ENCODE results near the gene ADGRD1.

The ADGRD1 gene

DNA sequence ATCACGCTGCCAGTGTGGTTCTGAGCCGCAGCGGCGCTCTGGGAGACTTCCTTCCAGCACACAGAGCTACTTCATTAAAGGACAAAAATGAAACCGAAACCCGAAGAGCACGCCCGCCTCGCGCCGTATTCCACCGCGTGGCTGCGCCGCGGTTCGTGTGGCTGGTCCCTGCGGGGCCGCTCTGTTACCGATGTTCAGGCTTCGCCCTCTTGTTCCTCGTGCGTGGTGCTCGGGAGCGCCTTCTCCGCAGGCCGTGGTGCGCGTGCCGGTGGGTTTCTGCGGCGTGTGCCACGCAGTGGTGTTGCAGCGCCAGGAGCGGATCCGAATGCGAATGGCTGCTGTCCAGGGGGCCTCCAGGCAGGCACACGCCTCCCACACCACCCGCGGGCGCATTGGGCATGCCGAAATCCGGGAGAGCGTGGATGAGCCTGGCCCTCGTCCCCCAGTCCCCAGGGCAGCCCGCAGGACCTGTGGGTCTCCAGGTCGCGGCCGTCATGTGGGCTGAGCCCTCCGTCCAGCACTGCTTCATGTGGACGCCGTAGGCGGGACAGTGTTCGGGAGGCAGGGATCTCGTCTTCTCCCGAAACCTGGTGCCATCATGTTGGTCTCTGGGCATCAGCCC, 91.2 kb downstream of the ADGRD1 start:
- DNase-seq: no peak

DNA sequence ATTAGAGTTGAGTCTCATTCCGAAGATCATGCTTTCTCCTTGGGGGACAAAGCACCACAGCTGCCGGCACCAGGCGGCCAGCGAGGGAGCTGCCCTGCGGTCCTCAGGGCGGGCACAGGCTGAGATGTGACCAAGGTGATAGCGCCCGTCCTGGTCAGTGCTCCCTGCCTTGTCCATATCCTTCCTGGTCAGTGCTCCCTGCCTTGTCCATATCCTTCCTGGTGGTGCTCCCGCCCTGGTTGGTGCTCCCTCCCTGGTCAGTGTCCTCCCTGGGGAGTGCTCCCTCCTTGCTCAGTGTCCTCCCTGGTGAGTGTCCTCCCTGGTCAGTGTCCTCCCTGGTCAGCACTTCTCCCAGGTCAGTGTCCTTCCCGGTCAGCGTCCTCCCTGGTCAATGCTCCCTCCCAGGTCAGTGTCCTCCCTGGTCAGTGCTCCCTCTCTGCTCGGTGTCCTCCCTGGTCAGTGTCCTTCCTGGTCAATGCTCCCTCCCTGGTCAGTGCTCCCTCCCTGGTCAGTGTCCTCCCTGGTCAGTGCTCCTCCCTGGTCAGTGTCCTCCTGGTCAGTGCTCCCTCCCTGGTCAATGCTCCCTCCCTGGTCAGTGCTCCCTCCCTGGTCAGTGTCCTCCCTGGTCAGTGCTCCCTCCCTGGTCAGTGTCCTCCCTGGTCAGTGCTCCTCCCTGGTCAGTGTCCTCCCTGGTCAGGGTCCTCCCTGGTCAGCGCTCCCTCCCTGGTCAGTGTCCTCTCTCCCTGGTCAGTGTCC, 92.2 kb downstream of the ADGRD1 start:
- DNase-seq: no peak

DNA sequence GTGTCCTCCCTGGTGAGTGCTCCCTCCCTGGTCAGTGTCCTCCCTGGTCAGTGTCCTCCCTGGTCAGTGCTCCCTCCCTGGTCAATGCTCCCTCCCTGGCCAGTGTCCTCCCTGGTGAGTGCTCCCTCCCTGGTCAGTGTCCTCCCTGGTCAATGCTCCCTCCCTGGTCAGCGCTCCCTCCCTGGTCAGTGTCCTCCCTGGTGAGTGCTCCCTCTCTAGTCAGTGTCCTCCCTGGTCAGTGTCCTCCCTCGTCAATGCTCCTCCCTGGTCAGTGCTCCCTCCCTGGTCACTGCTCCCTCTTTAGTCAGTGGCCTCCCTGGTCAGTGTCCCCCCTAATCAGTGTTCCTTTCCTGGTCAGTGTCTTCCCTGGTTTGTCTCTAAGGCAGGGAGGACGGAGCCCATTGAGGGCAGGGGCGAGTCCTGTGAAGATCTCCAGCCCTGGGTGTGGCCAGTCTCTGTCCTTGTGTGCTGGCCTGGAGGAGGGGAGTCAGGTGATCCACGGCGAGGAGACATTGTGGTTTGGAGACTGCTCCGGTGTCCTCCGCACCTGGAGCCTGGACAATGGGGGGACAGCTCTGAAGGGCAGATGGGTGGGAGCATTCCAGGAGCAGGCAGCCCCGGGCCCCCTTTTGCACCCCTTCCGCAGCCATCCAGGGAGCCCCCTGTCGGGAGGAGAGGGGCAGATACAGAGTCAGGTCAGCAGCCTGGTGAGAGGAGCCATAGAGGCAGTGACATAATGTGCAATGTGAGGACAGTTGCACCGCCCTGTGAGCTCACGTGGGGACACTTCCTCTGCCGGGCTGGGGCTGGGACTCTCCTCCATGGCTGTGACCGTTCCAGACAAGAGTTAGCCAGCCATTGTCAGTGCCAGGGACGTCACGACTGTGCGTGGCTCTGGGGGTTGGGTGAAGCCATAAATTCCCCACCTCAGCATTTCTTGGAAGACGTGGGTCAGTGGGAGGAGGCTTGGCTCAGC, 93.4 kb downstream of the ADGRD1 start:
- no peak for DNase-seq

DNA sequence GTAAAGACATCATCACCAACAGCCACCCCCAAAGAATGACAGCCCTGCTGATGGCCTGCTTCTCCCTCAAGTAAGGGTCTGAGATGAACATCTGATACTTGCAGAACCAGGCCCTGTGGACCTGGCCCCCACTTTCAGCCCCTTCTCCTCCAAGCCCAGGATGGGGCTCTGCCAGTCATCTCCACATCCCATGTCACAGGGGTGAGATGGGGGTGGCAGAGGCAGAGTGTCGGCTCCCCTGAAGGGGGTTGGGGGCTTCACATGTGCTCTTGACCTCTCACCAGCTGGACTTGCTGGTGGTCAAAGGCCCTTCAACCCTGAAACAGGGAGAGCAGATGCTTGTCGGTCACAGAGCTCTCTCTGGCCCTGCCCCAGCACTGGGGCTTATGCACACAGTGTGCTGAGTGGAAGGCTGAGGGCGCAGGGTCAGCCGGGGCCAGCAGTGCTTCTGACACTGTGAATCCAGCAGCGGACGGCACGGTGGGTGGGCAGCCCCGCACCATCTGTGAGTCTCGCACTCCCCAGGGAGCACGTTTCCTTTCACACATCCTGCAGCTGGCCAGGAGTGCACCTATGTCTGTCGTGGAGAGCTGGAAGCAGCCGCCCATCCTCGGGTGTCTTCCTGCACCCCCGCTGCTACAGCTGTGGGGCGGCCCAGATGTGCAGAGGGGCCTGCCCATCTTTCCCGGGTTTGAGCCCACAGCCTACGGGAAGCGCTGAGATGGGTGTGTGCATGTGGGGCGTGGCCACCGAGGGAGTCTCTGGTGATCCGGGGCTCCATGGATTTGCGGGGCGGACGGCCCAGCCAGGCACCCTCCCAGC, 94.3 kb downstream of the ADGRD1 start:
- DNase-seq: no peak

DNA sequence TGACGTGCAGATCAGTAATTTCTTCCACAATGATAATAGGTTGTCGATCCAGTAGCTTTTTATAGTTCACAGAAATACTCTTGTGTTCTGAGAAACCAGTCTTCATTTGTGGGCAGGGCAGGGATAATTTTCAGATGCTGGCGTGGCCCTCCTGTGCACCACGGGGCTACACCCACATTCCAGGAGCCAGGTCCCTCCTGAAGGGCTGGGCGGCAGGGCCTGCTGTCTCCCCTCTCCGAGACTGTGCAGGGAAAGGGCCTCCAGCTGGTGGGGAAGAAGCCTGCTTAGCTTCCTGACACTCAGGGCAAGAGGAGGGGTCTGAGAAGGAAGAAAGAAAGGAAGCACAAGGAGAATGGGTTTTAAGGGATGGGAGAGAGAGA, 94.9 kb downstream of the ADGRD1 start:
- no peak for DNase-seq

DNA sequence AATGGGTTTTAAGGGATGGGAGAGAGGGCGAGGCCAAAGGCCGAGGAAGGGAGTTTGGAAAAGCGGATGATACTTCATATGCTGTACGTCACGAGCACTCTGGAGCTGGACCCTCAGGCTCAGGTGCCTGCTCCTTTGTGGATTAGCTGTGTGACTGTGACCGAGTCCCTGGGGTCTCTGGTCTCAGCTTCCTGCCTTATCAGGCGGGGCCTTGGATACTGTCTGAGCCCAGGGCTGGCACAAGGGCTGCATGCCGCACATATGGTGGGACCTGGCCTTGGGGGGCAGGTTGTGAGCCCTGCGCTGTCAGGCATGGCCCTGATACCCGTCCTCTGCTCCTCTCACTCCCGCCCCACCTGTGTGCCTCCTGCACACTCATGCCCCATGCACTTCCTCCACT, 95.3 kb downstream of the ADGRD1 start:
- DNase-seq: no peak

DNA sequence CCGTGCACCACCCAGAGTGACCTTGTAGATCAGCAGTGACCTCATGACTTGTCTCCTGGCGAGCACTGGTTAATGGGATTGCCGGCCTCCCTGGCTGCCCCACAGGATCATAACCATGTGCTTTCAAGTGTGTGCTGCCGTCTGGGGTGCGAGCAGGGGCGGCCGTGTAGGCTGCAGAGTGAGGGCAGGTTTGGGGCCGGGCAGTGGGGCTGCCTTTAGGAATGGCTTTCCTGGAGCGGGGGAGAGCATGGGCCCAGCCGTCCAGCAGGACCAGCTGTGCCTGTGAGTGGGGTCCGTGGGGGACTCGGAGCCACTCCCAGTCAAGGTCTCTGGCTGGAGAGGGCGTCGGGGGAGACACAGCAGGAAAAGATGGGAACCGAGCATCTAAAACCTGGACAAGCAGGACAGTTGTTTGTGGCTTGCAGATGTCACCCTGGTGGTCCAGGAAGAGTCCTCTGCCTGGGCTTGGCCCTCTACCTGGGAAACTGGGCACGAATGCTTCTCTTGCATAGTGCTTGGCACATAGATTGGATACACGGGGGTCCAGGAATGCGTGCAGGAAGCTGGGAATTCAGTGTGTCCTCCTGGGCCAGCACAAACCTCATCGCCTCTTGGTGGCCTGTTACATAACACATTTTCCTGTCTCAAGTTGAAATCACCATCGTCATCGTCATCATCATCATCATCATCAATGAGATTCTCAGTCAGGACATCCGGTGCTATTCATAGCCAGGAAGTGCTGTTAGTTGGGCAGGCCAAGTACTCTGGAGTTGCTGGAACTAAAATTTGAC, 96.0 kb downstream of the ADGRD1 start:
- peak; percentile 36 for DNase-seq

DNA sequence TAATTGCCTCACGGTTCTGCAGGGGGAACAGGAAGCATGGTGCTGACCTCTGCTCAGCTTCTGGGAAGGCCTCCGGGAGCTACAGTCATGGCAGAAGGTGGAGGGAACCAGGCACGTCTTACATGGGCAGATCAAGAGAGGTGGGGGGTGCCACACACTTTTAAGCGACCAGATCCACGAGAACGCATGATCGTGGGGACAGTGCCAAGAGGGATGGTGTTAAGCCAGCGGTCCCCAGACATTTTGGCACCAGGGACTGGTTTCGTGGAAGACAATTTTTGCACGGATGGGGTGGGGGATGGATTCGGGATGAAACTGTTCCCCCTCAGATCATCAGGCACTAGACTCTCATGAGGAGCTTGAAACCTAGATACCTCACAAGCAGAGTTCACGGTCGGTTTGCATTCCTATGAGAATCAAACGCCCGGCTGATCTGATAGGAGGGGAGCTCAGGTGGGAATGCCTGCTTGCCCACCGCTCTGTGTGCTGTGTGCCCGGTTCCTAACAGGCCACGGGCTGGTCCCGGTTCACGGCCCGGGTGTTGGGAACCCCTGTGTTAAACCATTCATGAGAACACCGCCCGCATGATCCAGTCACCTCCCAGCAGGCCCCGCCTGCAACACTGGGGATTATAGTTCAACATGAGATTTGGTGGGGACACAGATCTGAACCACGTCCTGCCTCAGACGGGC, 96.9 kb downstream of the ADGRD1 start:
- no peak for DNase-seq

DNA sequence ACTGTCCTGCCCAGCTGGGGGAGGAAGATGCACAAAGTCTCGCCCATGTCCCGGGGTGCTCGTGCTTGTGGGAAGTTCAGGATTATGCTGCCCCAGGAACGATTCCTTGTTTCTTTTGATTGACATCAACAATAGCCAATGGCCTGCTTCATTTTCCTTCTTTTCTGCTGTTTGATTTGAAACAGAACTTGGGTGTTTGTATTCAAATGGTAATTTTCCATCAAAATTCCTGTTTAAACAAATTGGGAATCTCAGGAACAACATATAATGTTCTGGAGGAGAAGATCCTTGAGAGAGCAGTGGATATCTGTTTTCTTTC, 97.4 kb downstream of the ADGRD1 start:
- no peak for DNase-seq

DNA sequence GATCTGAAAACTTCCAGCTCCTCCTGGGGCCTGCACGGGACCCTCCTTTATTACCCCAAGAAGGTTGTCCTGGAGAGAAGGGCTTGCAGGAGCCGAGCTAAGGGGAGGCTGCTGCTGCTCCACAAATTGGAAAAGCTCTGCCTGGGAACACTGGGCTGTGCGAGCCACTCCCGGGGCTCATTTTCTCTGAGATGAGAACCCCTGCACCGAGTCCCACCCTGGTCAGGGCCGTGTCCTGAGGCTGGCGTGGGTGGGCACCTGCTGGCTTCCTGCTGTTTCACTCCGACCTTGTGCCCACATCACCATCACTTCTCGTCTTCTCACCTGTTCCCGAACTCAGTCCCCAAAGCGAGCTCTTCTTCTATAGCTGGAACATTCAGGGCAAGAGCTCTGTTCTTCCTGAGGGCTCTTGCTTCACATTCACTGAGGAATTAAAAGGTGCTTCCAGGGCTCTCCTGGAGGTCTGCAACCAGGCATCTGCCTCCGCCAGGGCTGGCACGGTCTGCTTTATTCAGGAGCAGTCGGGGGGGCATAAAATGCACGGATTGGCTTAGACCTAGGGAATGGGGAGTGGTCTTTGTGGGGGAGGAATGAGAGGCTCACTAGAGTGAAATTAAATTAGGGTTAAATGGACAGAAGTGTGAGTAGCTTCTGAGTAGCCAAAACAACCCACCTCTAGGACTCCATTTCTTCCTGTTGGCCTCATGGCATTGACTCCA, 98.5 kb downstream of the ADGRD1 start:
- no peak for DNase-seq

DNA sequence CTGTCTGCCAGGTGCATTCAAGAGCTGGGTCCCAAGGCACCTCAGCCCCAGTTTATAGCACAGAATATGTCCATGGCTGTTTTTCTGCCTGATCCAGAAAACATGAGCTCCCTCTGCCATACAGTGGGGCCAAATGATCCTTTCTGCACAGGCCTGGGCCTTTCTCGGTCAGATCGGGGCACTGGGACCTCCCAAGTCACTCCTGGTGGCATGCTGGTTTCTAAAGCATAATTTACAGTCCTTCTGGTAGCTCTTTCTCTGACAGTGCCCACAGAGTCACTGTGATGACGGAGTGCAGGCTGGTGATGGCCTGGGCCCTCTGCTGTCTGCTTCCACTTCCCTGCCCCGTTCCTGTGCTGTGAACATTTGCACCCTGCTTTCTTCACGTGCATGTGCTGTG, 99.2 kb downstream of the ADGRD1 start:
- DNase-seq: no peak

DNA sequence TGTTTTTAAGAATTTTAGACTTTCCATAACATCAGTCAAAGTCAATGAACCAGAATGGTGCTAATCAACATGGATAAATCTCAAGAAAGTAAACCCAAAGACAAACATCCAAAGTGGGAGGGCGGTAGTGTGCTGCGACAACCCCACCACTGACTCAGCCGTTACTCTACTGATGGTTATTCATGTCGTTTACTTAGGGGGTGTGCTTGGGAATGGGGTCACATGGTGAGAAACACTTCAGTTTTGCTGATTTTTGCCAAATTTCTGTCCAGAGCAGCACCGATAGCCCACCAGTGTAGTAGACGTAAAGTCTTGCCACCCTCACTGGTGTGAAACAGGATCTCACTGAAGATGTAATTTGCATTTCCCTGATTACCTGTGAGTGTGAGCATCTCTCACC, 99.9 kb downstream of the ADGRD1 start:
- DNase-seq: no peak

DNA sequence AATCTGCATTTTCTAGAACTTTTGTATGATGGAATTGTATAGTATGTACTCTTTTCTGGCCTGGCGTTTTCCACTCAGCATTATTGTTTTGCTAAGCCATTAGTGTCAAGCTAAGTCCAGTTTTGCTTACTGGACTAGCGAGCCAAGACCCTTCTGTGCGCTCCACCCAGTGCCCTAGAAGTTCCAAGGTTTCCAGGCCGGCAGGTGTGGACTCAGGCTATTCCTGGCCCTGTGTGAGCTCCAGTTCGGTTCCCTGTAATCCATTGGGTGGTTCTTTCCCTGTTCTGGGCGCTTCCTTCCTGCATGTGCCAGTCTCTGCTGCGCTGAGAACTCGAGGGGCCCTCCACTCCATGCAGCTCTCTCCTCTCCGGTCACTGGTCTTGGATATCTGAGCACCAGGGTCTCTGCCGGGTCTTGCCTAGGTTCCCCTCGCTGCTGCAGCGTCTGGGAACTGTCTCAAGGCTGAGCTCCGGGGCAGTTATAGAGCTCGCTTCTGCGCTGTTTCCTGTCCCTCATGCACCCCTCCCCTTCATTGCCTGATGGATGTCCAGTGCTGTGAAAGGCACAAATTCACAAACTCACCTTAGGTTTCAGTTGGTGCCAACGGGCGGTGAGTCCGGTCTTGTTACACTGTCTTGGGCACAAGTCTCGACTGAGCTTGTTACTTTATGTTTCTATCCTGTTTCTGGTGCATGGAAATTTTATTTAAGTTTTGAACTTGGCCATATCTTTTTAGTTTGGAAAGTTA, 100.8 kb downstream of the ADGRD1 start:
- DNase-seq: no peak

DNA sequence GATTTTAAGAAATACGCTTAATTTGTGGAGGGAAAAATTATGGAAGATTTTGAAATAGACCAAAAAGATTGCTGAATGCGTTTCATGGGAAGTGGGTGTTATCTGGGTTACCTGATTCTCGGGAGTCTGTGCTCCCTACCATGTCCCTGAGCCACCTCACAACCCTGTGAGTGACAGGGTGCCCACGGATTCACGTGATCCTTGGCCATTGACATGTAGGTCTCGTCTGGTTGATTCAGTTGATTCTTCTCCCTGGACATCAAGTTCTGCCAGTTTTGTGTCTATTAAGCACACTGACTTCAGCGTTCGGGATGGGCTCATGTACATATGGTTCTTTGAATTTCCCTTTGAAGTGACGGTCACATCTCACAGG, 101.4 kb downstream of the ADGRD1 start:
- no peak for DNase-seq

DNA sequence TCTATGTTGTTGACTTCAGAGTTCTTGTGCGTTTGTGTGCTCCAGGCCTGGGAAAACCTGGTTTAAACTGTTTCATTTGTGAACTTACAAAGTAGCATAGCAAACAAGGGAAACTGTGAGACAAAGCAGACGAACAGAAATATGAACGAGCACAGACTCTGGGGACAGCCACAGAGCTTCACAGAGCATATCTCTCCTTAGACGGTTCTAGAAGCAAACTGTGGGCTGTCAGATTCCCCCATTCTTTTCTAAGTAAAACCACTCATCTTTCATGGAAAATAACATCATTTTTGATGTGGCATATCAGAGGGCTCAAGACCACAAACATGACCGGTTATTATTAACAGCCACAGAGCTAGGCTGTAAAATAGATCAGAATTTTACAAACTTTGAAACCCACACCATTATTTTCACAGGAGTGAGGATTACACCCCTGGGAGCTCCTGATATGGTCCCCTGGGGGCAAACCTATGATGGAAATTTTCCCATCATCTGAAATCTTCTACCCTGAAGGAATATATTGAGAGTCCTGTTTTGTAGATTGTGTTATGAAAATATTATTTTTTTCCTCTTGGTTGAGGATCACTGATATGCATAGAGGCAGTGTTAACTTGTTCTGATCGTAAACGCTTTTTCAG, 102.0 kb downstream of the ADGRD1 start:
- no peak for DNase-seq

DNA sequence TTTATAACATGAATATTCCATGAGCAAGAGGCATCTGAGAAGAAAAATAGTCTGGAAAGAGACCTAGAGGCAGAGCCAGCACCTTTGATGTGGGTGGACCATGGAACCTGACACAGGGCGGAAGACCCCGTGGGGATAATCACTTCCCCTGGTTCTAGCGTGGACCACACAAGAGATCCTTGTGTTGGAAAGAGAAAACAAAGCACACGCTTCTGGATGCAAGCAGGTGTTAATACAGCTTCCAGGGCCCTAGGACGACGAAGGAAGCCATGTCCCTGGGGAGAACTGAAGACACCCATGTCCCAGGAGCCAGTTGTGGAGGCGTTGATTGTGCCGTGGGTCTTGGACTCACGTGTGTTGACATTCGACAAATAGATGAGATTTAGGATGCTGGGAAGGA, 102.9 kb downstream of the ADGRD1 start:
- DNase-seq: no peak

DNA sequence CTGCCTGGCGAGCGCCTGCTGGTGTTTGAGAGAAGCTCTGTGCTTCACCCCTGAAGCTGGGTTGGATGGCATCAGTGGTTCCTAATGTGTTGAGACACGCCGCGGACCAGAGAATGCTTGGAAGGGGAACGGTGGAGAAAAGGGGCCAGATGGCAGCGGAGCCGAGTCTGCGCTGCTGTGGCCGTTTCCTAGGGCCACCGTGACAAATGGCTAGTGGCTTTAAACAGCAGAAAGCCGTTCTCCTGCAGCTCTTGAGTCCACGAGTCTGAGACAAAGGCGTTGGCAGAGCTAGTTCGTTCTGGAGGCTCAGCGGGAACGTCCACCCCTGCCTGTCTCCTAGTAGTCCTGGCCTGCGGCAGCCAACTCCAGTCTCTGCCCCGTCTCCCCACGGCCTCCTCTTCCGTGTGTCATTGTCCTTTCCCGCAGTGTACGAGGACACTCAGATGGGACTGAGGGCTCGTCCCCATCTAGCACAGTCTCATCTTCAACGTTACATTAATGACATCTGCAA, 103.6 kb downstream of the ADGRD1 start:
- DNase-seq: no peak

DNA sequence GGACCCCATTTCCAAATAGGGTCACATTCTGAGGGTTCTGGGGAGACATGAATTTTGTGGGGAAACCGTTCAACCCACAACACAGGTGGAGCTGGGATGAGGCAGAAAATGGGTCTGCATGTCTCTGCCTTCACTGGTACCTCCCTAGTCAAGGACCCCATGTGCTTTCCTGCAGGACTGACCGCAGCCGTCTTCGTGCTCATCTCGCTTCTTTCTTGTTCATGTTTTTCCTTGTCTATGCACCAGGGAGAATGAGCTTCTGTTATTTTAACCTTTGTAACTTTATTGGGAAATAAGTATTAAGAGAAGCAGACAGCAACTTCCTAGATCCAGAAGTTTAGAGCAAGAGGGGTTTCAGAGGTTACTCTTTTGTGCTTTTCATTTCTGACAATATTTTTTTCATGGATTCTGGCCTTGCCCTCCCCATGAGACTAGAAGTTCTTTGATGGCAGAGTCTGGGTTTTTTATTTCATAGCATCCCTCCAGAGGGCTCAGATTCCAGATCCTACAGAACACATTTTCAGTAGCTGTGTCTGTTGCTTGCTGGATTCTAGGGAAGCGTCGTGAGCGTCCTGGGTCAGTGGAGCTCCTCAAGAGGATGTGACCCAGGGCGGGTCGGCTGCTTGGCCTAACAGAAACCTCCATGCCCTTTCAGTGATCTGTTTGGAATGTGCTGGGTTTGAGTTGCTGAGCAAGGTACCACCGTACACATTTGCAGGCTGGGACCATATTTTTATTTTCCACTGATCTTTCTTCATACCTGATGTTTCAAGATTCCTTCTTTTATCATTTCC, 104.2 kb downstream of the ADGRD1 start:
- no peak for DNase-seq

DNA sequence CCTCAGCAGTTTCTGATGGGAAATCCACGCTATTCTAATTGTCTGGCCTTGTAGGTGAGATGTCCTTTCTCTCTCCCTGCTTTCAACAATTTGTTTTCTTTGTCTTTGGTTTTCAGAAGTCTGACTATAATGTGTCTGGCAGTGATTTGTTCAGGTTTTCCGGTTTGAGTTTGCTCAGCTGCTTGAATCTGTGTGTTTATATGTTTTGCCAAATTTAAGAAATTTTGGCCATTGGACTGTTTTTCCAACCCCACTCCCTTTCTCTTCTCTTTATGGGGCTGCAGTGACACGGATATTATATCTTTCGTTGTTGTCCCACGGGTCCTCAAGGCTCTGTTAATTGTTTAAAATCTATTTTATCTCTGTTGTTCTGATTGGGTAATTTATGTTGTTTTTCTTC, 105.0 kb downstream of the ADGRD1 start:
- DNase-seq: no peak
